Measurements from ENCODE around the gene CD22. TPM values are rescaled to one million over a fixed set of nuclear protein-coding genes. Genes with fewer than 3 reads are reported as not detected.

CD22 gene
- total and polyA plus RNA-seq, 2 donors from 2014 or later, result 0.82 to 15.4 TPM

GRCh38 chr19:35298561-35298972 lies 30.4 kb upstream of the CD22 start:
- intact Hi-C loops (cut with DNase I), result no loop called here

GRCh38 chr19:35299523-35300338 lies 29.3 kb upstream of the CD22 start:
- Histone ChIP-seq H3K27me3 (ENCODE audit: control insufficient read depth, insufficient read depth, low read length) (no peaks in the 10 kb centered on the region), H3K36me3 (ENCODE audit: control insufficient read depth in 2 of 3, insufficient read depth in 3 of 3, low read length in 3 of 3) (no peaks in the 10 kb centered on the region), H3K9ac (ENCODE audit: low read length in 3 of 3) (no peak overlapping the region), H3K9me3 (ENCODE audit: control insufficient read depth in 2 of 3, insufficient read depth in 1 of 3, low read length in 3 of 3) (peaks cover 0 to 2% (median 0%) of the 10 kb centered on the region in 3 donors), H3K27ac (ENCODE audit: low read depth in 2 of 2, low read length in 2 of 2) (no peak overlapping the region), H3K4me1 (ENCODE audit: control insufficient read depth in 2 of 3, insufficient read depth in 2 of 3, low read depth in 1 of 3, low read length in 3 of 3) (no peaks in the 10 kb centered on the region), H3K4me3 (ENCODE audit: low read length in 3 of 3) (no peak overlapping the region)
- no peak for DNase-seq
- TF ChIP-seq, protein P1, sequence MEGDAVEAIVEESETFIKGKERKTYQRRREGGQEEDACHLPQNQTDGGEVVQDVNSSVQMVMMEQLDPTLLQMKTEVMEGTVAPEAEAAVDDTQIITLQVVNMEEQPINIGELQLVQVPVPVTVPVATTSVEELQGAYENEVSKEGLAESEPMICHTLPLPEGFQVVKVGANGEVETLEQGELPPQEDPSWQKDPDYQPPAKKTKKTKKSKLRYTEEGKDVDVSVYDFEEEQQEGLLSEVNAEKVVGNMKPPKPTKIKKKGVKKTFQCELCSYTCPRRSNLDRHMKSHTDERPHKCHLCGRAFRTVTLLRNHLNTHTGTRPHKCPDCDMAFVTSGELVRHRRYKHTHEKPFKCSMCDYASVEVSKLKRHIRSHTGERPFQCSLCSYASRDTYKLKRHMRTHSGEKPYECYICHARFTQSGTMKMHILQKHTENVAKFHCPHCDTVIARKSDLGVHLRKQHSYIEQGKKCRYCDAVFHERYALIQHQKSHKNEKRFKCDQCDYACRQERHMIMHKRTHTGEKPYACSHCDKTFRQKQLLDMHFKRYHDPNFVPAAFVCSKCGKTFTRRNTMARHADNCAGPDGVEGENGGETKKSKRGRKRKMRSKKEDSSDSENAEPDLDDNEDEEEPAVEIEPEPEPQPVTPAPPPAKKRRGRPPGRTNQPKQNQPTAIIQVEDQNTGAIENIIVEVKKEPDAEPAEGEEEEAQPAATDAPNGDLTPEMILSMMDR (IDR thresholded peaks at IDR 0.05; ENCODE audit: borderline replicate concordance, extremely low read depth, insufficient read depth), result no peak
- intact Hi-C loops (cut with DNase I), result no loop called here
- no peak for FAIRE-seq

More at GRCh38 chr19:35298561-35298972, 30.4 kb upstream of the CD22 start:
- no peaks in the 10 kb centered on the region for H3K4me1 ChIP-seq (ENCODE audit: control insufficient read depth in 2 of 3, insufficient read depth in 2 of 3, low read depth in 1 of 3, low read length in 3 of 3)
- no peak overlapping the region for H3K4me3 ChIP-seq (ENCODE audit: low read length in 3 of 3)
- H3K36me3 ChIP-seq (ENCODE audit: control insufficient read depth in 2 of 3, insufficient read depth in 3 of 3, low read length in 3 of 3), result no peaks in the 10 kb centered on the region
- no peak overlapping the region for H3K9ac ChIP-seq (ENCODE audit: low read length in 3 of 3)
- TF ChIP-seq, protein P1 (IDR thresholded peaks at IDR 0.05; ENCODE audit: borderline replicate concordance, extremely low read depth, insufficient read depth), result no peak
- DNase-seq, result no peak
- peaks cover 0 to 2% (median 0%) of the 10 kb centered on the region in 3 donors for H3K9me3 ChIP-seq (ENCODE audit: control insufficient read depth in 2 of 3, insufficient read depth in 1 of 3, low read length in 3 of 3)
- no peak overlapping the region for H3K27ac ChIP-seq (ENCODE audit: low read depth in 2 of 2, low read length in 2 of 2)
- H3K27me3 ChIP-seq (ENCODE audit: control insufficient read depth, insufficient read depth, low read length), result no peaks in the 10 kb centered on the region
- FAIRE-seq, result no peak

- Histone ChIP-seq H3K27ac (ENCODE audit: low read depth in 2 of 2, low read length in 2 of 2) (no peak overlapping the region), H3K9ac (ENCODE audit: low read length in 3 of 3) (no peak overlapping the region), H3K4me1 (ENCODE audit: control insufficient read depth in 2 of 3, insufficient read depth in 2 of 3, low read depth in 1 of 3, low read length in 3 of 3) (no peaks in the 10 kb centered on the region), H3K4me3 (ENCODE audit: low read length in 3 of 3) (no peak overlapping the region), H3K36me3 (ENCODE audit: control insufficient read depth in 2 of 3, insufficient read depth in 3 of 3, low read length in 3 of 3) (no peaks in the 10 kb centered on the region), H3K9me3 (ENCODE audit: control insufficient read depth in 2 of 3, insufficient read depth in 1 of 3, low read length in 3 of 3) (peaks cover 0 to 2% (median 0%) of the 10 kb centered on the region in 3 donors), H3K27me3 (ENCODE audit: control insufficient read depth, insufficient read depth, low read length) (no peaks in the 10 kb centered on the region)
- FAIRE-seq, result no peak
- TF ChIP-seq, protein P1 (IDR thresholded peaks at IDR 0.05; ENCODE audit: borderline replicate concordance, extremely low read depth, insufficient read depth), result no peak
- no peak for DNase-seq
- intact Hi-C loops (cut with DNase I), result no loop called here
These were observed 28.7 kb upstream of the CD22 start for GRCh38 chr19:35300339-35300649.

All from kidney (tissue), 14 donors.